ENCODE data around the gene NRCAM.
"Not testable (repeated sequence)": the region's sequence is repeated elsewhere in the genome, so short reads cannot be mapped to it uniquely, and the experiment has no call there.

NRCAM gene

DNA sequence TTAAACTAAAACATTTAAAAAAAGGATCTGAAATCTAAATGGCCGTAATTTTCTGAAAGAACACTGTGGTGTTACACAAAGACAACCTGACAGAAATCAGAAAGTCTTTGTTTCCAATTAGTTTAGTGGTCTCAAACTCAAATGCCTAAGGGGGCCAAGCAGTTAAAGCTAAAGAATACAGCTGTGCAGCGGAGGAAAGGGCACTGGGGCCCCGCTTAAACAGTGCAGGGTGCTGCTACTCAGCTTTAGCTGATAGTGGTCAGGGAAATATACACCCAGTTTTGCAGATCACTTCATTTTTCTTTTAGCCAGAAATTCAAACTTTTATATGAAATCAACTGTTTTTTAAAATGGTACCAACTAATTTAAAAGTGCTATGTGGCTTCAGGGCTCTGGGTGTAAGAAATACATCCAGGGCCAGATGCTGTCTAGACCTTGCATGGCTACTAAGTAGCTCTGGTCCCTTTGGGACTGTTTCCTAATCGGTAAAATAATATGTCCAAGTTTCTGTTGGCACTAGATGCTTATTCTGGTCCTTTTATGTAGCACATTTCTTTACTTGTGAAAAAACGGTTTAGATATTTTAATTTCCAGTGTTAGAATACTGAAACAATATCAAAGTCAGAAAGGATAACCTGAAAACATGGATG is 164.3 kb downstream of the NRCAM start:
- Mint-ChIP-seq H3K4me3 (no peak overlapping the region), H3K36me3 (peaks cover 6% of the 10 kb centered on the region), H3K9me3 (ENCODE audit: low read depth) (no peaks in the 10 kb centered on the region), H3K27me3 (no peaks in the 10 kb centered on the region), H3K27ac (peak overlapping the region; percentile 2), H3K4me1 (ENCODE audit: low read depth) (peaks cover 7% of the 10 kb centered on the region)

- Mint-ChIP-seq H3K4me1 (ENCODE audit: low read depth) (peaks cover 9% of the 10 kb centered on the region), H3K27ac (no peak overlapping the region), H3K36me3 (peaks cover 6% of the 10 kb centered on the region), H3K9me3 (ENCODE audit: low read depth) (no peaks in the 10 kb centered on the region), H3K27me3 (no peaks in the 10 kb centered on the region), H3K4me3 (no peak overlapping the region)
Observed at GRCh38 chr7:108291152-108291508, 165.1 kb downstream of the NRCAM start.

- peaks cover 6% of the 10 kb centered on the region for H3K36me3 Mint-ChIP-seq
- peaks cover 12% of the 10 kb centered on the region for H3K4me1 Mint-ChIP-seq (ENCODE audit: low read depth)
- no peaks in the 10 kb centered on the region for H3K27me3 Mint-ChIP-seq
- no peaks in the 10 kb centered on the region for H3K9me3 Mint-ChIP-seq (ENCODE audit: low read depth)
- H3K4me3 Mint-ChIP-seq, result no peak overlapping the region
- H3K27ac Mint-ChIP-seq, result no peak overlapping the region
Observed at GRCh38 chr7:108290459-108291151, 165.6 kb downstream of the NRCAM start.

GRCh38 chr7:108289852-108290251 is 166.4 kb downstream of the NRCAM start:
- Mint-ChIP-seq H3K9me3 (ENCODE audit: low read depth) (no peaks in the 10 kb centered on the region), H3K36me3 (peaks cover 6% of the 10 kb centered on the region), H3K4me1 (ENCODE audit: low read depth) (peaks cover 20% of the 10 kb centered on the region), H3K27me3 (no peaks in the 10 kb centered on the region), H3K4me3 (no peak overlapping the region), H3K27ac (no peak overlapping the region)

- H3K4me1 Mint-ChIP-seq (ENCODE audit: low read depth), result peaks cover 22% of the 10 kb centered on the region
- no peaks in the 10 kb centered on the region for H3K9me3 Mint-ChIP-seq (ENCODE audit: low read depth)
- H3K36me3 Mint-ChIP-seq, result peaks cover 4% of the 10 kb centered on the region
- H3K27me3 Mint-ChIP-seq, result no peaks in the 10 kb centered on the region
- H3K4me3 Mint-ChIP-seq, result no peak overlapping the region
- no peak overlapping the region for H3K27ac Mint-ChIP-seq
Observed at GRCh38 chr7:108287857-108288256, 168.4 kb downstream of the NRCAM start.

DNA sequence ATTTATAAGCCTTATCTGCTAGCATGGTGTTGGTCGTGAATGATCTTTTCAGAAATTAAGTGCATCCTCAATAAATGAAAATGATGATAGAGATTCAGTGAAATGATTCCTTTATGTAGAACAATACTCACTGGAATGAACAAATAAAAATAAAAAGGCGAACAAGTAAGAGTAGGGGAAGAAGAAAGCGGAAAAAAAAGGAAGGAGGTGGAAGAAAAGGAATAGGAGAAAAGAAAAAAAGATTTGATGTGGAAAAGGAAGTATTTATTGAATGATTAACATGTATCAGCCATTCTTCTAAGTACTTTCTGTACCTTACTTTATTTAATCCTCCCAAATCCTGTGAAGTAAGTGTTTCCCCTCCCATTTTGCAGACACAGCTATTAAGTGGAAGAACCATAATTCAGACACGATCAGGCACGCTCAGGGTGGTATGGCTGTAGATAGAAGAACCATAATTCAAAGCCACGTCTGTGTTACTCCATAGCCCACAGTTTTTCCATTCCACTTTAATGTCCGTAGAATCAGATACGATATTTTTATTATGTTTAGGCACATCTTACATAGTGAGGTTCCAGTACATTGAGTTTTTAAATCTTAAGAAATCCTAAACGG is 169.8 kb downstream of the NRCAM start:
- Mint-ChIP-seq H3K9me3 (ENCODE audit: low read depth) (no peaks in the 10 kb centered on the region), H3K4me3 (no peak overlapping the region), H3K36me3 (peaks cover 4% of the 10 kb centered on the region), H3K27ac (no peak overlapping the region), H3K27me3 (no peaks in the 10 kb centered on the region), H3K4me1 (ENCODE audit: low read depth) (peaks cover 24% of the 10 kb centered on the region)

DNA sequence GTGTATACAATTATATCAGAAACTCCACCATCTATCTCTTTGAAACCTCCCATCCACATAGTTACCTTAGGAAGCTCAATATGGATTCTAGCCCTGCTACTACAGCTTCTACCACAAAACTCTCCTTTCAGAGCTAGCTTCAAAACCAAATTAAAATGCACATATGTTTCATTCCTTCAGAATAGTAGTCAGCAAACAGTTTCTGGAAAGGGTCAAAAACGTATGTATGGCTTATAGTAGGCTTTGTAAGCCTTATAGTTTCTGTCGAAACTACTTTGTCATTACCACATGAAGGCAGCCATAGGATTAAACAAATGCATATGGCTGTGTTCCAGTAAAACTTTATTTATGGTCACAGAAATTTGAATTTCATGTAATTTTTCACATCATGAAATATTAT is 170.5 kb downstream of the NRCAM start:
- peaks cover 24% of the 10 kb centered on the region for H3K4me1 Mint-ChIP-seq (ENCODE audit: low read depth)

GRCh38 chr7:108285003-108285368 is 171.2 kb downstream of the NRCAM start:
- Mint-ChIP-seq H3K4me3 (no peak overlapping the region), H3K27ac (no peak overlapping the region)

More for the DNA sequence above, 170.5 kb downstream of the NRCAM start:
- Mint-ChIP-seq H3K27ac (no peak overlapping the region), H3K27me3 (no peaks in the 10 kb centered on the region), H3K4me3 (no peak overlapping the region), H3K9me3 (ENCODE audit: low read depth) (no peaks in the 10 kb centered on the region), H3K36me3 (peaks cover 4% of the 10 kb centered on the region)

GRCh38 chr7:108284349-108285002 is 171.8 kb downstream of the NRCAM start:
- Mint-ChIP-seq H3K27ac (no peak overlapping the region), H3K4me1 (ENCODE audit: low read depth) (peaks cover 24% of the 10 kb centered on the region), H3K9me3 (ENCODE audit: low read depth) (no peaks in the 10 kb centered on the region), H3K36me3 (peaks cover 4% of the 10 kb centered on the region), H3K4me3 (peak overlapping the region; percentile 1), H3K27me3 (no peaks in the 10 kb centered on the region)

More at GRCh38 chr7:108285003-108285368, 171.2 kb downstream of the NRCAM start:
- Mint-ChIP-seq H3K4me1 (ENCODE audit: low read depth) (peaks cover 24% of the 10 kb centered on the region), H3K27me3 (no peaks in the 10 kb centered on the region), H3K36me3 (peaks cover 4% of the 10 kb centered on the region), H3K9me3 (ENCODE audit: low read depth) (no peaks in the 10 kb centered on the region)

DNA sequence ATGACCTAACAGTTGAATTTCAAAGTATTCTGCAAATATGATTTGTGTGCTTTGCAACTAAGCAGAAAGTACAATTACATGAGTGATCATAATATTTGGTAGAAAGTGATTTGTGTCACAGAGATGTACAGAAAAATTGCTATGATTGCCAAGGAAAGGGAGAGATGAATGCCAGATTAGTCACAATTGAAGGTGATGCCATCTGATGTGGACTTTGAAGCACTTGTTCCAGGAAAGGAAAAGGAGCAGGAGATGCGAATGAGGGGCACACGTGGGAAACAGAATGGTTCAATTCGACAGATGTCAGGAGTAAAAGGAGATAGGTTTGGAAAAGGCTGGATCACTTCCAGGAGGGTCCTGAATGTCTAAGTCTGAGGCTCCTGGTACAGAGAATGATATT is 173.0 kb downstream of the NRCAM start:
- Mint-ChIP-seq H3K4me1 (ENCODE audit: low read depth) (peaks cover 24% of the 10 kb centered on the region), H3K27ac (no peak overlapping the region), H3K4me3 (no peak overlapping the region), H3K9me3 (ENCODE audit: low read depth) (no peaks in the 10 kb centered on the region), H3K27me3 (no peaks in the 10 kb centered on the region), H3K36me3 (peaks cover 7% of the 10 kb centered on the region)

GRCh38 chr7:108282427-108282996 is 173.7 kb downstream of the NRCAM start:
- no peak overlapping the region for H3K4me3 Mint-ChIP-seq

GRCh38 chr7:108280136-108280535 is 176.1 kb downstream of the NRCAM start:
- H3K4me3 Mint-ChIP-seq, result no peak overlapping the region
- no peaks in the 10 kb centered on the region for H3K9me3 Mint-ChIP-seq (ENCODE audit: low read depth)
- no peaks in the 10 kb centered on the region for H3K27me3 Mint-ChIP-seq
- peaks cover 9% of the 10 kb centered on the region for H3K36me3 Mint-ChIP-seq
- H3K27ac Mint-ChIP-seq, result no peak overlapping the region
- peaks cover 14% of the 10 kb centered on the region for H3K4me1 Mint-ChIP-seq (ENCODE audit: low read depth)

More at GRCh38 chr7:108282427-108282996, 173.7 kb downstream of the NRCAM start:
- no peaks in the 10 kb centered on the region for H3K9me3 Mint-ChIP-seq (ENCODE audit: low read depth)
- peaks cover 3% of the 10 kb centered on the region for H3K36me3 Mint-ChIP-seq
- peaks cover 24% of the 10 kb centered on the region for H3K4me1 Mint-ChIP-seq (ENCODE audit: low read depth)
- H3K27ac Mint-ChIP-seq, result no peak overlapping the region
- no peaks in the 10 kb centered on the region for H3K27me3 Mint-ChIP-seq

DNA sequence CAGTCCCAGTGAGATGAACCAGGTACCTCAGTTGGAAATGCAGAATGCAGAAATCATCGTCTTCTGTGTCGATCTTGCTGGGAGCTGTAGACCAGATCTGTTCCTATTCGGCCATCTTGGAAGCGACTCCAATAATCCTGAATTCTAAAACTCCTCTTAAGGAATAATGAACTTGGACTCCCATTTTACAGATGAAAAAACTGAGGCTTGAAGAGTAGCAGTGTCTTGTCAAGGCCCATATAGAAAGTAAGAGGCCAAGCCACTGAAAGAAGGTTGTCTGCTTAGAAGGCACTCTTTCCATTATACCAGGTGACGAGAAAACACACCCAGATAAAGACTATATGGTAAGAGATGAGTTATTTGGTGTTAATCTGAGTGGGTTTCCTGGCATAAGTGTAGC is 177.5 kb downstream of the NRCAM start:
- H3K36me3 Mint-ChIP-seq, result peaks cover 17% of the 10 kb centered on the region
- H3K4me1 Mint-ChIP-seq (ENCODE audit: low read depth), result peaks cover 2% of the 10 kb centered on the region
- H3K9me3 Mint-ChIP-seq (ENCODE audit: low read depth), result peaks cover 5% of the 10 kb centered on the region
- H3K4me3 Mint-ChIP-seq, result no peak overlapping the region
- H3K27ac Mint-ChIP-seq, result no peak overlapping the region
- no peaks in the 10 kb centered on the region for H3K27me3 Mint-ChIP-seq

GRCh38 chr7:108278281-108278680 is 178.0 kb downstream of the NRCAM start:
- H3K27me3 Mint-ChIP-seq, result no peaks in the 10 kb centered on the region
- H3K27ac Mint-ChIP-seq, result no peak overlapping the region
- H3K9me3 Mint-ChIP-seq (ENCODE audit: low read depth), result peaks cover 5% of the 10 kb centered on the region
- no peak overlapping the region for H3K4me3 Mint-ChIP-seq
- peaks cover 17% of the 10 kb centered on the region for H3K36me3 Mint-ChIP-seq
- H3K4me1 Mint-ChIP-seq (ENCODE audit: low read depth), result peaks cover 2% of the 10 kb centered on the region

DNA sequence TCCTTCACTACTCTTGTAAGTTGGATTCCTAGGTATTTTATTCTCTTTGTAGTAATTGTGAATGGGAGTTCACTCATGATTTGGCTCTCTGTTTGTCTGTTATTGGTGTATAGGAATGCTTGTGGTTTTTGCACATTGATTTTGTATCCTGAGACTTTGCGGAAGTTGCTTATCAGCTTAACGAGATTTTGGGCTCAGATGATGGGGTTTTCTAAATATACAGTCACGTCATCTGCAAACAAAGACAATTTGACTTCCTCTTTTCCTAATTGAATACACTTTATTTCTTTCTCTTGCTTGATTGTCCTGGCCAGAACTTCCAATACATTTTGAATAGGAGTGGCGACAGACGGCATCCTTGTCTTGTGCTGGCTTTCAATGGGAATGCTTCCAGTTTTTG is 181.8 kb downstream of the NRCAM start:
- H3K9me3 Mint-ChIP-seq (ENCODE audit: low read depth); H3K27me3 Mint-ChIP-seq; H3K27ac Mint-ChIP-seq; H3K4me3 Mint-ChIP-seq: not testable (repeated sequence)
- Mint-ChIP-seq H3K36me3 (peaks cover 17% of the 10 kb centered on the region), H3K4me1 (ENCODE audit: low read depth) (peaks cover 13% of the 10 kb centered on the region)

Data from activated naive CD8-positive, alpha-beta T cell (primary cell).